Measurements from ENCODE around the gene PAPPA2.

DNA sequence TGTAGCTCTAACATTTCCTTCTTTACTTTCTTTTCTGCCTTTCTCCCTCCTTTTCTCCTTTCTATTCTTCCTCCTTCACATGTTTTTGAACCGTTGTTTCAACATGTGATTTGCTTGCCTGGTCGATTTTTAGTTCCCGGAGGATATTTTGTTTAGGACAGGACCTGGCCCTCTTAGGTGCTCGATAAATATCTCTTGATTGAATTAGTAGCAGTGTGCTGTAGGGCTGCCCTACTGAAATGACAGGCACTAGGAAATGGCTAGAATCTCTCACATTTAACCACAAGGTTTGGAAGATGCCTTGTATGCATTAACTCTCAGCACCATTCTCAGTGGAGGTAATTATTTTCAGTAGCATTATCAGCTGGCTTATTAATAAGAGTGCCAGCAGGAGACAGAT is 305.6 kb downstream of the PAPPA2 start:
- TF ChIP-seq, protein P1, sequence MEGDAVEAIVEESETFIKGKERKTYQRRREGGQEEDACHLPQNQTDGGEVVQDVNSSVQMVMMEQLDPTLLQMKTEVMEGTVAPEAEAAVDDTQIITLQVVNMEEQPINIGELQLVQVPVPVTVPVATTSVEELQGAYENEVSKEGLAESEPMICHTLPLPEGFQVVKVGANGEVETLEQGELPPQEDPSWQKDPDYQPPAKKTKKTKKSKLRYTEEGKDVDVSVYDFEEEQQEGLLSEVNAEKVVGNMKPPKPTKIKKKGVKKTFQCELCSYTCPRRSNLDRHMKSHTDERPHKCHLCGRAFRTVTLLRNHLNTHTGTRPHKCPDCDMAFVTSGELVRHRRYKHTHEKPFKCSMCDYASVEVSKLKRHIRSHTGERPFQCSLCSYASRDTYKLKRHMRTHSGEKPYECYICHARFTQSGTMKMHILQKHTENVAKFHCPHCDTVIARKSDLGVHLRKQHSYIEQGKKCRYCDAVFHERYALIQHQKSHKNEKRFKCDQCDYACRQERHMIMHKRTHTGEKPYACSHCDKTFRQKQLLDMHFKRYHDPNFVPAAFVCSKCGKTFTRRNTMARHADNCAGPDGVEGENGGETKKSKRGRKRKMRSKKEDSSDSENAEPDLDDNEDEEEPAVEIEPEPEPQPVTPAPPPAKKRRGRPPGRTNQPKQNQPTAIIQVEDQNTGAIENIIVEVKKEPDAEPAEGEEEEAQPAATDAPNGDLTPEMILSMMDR (conservative IDR thresholded peaks at IDR 0.05; ENCODE audit: low read length): no peak
- TF ChIP-seq EZH2phosphoT487 (IDR thresholded peaks at IDR 0.05; ENCODE audit: borderline replicate concordance, low read depth, low read length): no peak

Data from OCI-LY7 (cell line).